Bronchial epithelial cell (primary cell): Measurements from ENCODE around the gene PELI1. TPM values are rescaled to one million over a fixed set of nuclear protein-coding genes. Genes with fewer than 3 reads are reported as not detected.

Source experiments
- DNase-seq: peaks from one replicate; pipeline ENCODE4 v3.0.0-alpha.2; 2010; ENCODE audit warnings: low read depth
- FAIRE-seq: peaks from 2 replicates; lab custom pipeline; 2011; peaks lifted over from hg19 to GRCh38; lab: Jason Lieb, UNC
- H3K27me3 ChIP-seq: 2 replicates; pipeline ENCODE4 v1.5.1; 2011; ENCODE audit warnings: low read length; ENCODE audit not compliant: control insufficient read depth, insufficient read depth
- H3K36me3 ChIP-seq: 2 replicates; pipeline ENCODE4 v1.5.1; 2011; ENCODE audit warnings: low read length; ENCODE audit not compliant: control insufficient read depth, insufficient read depth
- H3K4me3 ChIP-seq: 2 replicates; pipeline ENCODE4 v1.5.1; 2011; ENCODE audit warnings: mild to moderate bottlenecking, low read depth, low read length, control low read depth
- CTCF ChIP-seq: IDR thresholded peaks from 2 replicates; pipeline ENCODE4 v1.5.1; 2011; ENCODE audit warnings: mild to moderate bottlenecking, moderate library complexity, low read length, control low read depth, inconsistent platforms; ENCODE audit not compliant: insufficient read depth, severe bottlenecking
- total RNA-seq: library from RNA; depleted of rRNA; stranded (reverse); fragments of >200 nt; gene quantifications from 2 replicates; pipeline ENCODE4 v1.2.1, GENCODE V29; 2014

PELI1 gene
- total RNA-seq, 1 donor from 2014 or later = 22.9 TPM

GRCh38 chr2:64165706-64166105 lies 21.5 kb upstream of the PELI1 start:
- no peak for FAIRE-seq
- no peak for TF ChIP-seq CTCF
- DNase-seq = peak; percentile 57
- no peaks in the 10 kb centered on the region for H3K36me3 ChIP-seq
- no peaks in the 10 kb centered on the region for H3K27me3 ChIP-seq
- H3K4me3 ChIP-seq = no peak overlapping the region

GRCh38 chr2:64164629-64165028 lies 20.4 kb upstream of the PELI1 start:
- FAIRE-seq (no peak), DNase-seq (no peak)
- no peak for TF ChIP-seq CTCF
- Histone ChIP-seq H3K36me3 (no peaks in the 10 kb centered on the region), H3K4me3 (no peak overlapping the region), H3K27me3 (no peaks in the 10 kb centered on the region)

- Histone ChIP-seq H3K36me3 (no peaks in the 10 kb centered on the region), H3K27me3 (no peaks in the 10 kb centered on the region), H3K4me3 (no peak overlapping the region)
- no peak for TF ChIP-seq CTCF
- DNase-seq (no peak), FAIRE-seq (no peak)
Observed at GRCh38 chr2:64162516-64162915, 18.3 kb upstream of the PELI1 start.

GRCh38 chr2:64157792-64158191 lies 13.6 kb upstream of the PELI1 start:
- no peak for FAIRE-seq
- H3K4me3 ChIP-seq = no peak overlapping the region
- no peaks in the 10 kb centered on the region for H3K36me3 ChIP-seq
- TF ChIP-seq CTCF = no peak
- H3K27me3 ChIP-seq = no peaks in the 10 kb centered on the region
- DNase-seq = peak; percentile 79

- Histone ChIP-seq H3K4me3 (no peak overlapping the region), H3K27me3 (no peaks in the 10 kb centered on the region), H3K36me3 (no peaks in the 10 kb centered on the region)
- DNase-seq (peak; percentile 50), FAIRE-seq (no peak)
- TF ChIP-seq CTCF = no peak
Observed at GRCh38 chr2:64153811-64154210, 9.6 kb upstream of the PELI1 start.

- Histone ChIP-seq H3K27me3 (no peaks in the 10 kb centered on the region), H3K36me3 (no peaks in the 10 kb centered on the region), H3K4me3 (no peak overlapping the region)
- DNase-seq (peak; percentile 70), FAIRE-seq (peak; percentile 62)
- TF ChIP-seq CTCF = no peak
Observed at GRCh38 chr2:64151476-64151875, 7.3 kb upstream of the PELI1 start.
